Colonic mucosa (tissue), 4 donors: ENCODE data around the gene NCOA3. TPM values are rescaled to one million over a fixed set of nuclear protein-coding genes. Genes with fewer than 3 reads are reported as not detected.

Source experiments
- DNase-seq: peaks from one replicate; pipeline ENCODE4 v3.0.0-alpha.2; 2020
- H3K27ac ChIP-seq: fragments of 200-600 bp; one replicate; pipeline ENCODE4 v1.8.0; 2021
- H3K27me3 ChIP-seq: fragments of 200-600 bp; one replicate; pipeline ENCODE4 v1.8.0; 2021
- H3K36me3 ChIP-seq: fragments of 200-600 bp; one replicate; pipeline ENCODE4 v1.8.0; 2021
- H3K4me1 ChIP-seq: fragments of 200-600 bp; one replicate; pipeline ENCODE4 v1.8.0; 2021; ENCODE audit warnings: mild to moderate bottlenecking
- H3K4me3 ChIP-seq: fragments of 200-600 bp; one replicate; pipeline ENCODE4 v1.8.0; 2021
- H3K9ac ChIP-seq, 2 donors: one replicate each; pipeline ENCODE4 v1.7.0; 2013; ENCODE audit warnings: control low read depth in 2 of 2, low read depth in 2 of 2, low read length in 2 of 2
- H3K9me3 ChIP-seq: fragments of 200-600 bp; one replicate; pipeline ENCODE4 v1.8.0; 2021
- intact Hi-C: fragments of 100-400 bp; cut with DNase I; formaldehyde crosslinking; loops from one replicate; pipeline ENCODE4 v1.14.1; 2022
- total RNA-seq, 2 donors: library from RNA; stranded (reverse); fragmentation: NEBNext Ultra II Directional in 1 of 2; extraction: Animal tissue kit (Norgen Biotek cat#: 25700) in 1 of 2; gene quantifications; one replicate each; pipeline ENCODE4 v1.2.1, GENCODE V29; 2021
- TF ChIP-seq, protein P1 (sequence below): fragments of 200-600 bp; IDR thresholded peaks from one replicate; pipeline ENCODE4 v1.8.0; 2022; ENCODE audit warnings: antibody characterized with exemption, mild to moderate bottlenecking
- donor health status: healthy.
- donor health status: DM: no; HTN: no; CAD: no.
- donor health status: DM: no; HTN: no; CAD: no.

Gene NCOA3
- total RNA-seq, 2 donors from 2014 or later: 17.1 to 24.2 TPM

DNA sequence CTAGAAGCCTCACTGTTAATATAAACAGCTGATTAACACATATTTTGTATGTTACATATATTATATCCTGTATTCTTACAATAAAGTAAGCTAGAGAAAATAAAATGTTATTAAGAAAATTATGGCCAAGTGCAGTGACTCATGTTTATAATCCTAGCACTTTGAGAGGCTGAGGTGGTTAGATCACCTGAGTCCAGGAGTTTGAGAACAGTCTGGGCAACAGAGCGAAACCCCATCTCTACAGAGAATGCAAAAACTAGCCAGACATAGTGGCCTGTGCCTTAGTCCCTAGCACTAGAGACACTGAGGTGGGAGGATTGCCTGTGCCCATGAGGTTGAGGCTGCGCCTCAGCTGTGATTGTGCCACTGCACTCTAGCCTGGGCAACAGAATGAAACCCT, 81.9 kb downstream of the NCOA3 start:
- Histone ChIP-seq H3K27me3 (no peaks in the 10 kb centered on the region), H3K27ac (no peak overlapping the region), H3K4me1 (no peaks in the 10 kb centered on the region), H3K9me3 (no peaks in the 10 kb centered on the region), H3K36me3 (no peaks in the 10 kb centered on the region), H3K9ac (no peak overlapping the region), H3K4me3 (no peak overlapping the region)
- DNase-seq: no peak
- intact Hi-C loops: no loop called here
- TF ChIP-seq, protein P1, sequence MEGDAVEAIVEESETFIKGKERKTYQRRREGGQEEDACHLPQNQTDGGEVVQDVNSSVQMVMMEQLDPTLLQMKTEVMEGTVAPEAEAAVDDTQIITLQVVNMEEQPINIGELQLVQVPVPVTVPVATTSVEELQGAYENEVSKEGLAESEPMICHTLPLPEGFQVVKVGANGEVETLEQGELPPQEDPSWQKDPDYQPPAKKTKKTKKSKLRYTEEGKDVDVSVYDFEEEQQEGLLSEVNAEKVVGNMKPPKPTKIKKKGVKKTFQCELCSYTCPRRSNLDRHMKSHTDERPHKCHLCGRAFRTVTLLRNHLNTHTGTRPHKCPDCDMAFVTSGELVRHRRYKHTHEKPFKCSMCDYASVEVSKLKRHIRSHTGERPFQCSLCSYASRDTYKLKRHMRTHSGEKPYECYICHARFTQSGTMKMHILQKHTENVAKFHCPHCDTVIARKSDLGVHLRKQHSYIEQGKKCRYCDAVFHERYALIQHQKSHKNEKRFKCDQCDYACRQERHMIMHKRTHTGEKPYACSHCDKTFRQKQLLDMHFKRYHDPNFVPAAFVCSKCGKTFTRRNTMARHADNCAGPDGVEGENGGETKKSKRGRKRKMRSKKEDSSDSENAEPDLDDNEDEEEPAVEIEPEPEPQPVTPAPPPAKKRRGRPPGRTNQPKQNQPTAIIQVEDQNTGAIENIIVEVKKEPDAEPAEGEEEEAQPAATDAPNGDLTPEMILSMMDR: no peak

DNA sequence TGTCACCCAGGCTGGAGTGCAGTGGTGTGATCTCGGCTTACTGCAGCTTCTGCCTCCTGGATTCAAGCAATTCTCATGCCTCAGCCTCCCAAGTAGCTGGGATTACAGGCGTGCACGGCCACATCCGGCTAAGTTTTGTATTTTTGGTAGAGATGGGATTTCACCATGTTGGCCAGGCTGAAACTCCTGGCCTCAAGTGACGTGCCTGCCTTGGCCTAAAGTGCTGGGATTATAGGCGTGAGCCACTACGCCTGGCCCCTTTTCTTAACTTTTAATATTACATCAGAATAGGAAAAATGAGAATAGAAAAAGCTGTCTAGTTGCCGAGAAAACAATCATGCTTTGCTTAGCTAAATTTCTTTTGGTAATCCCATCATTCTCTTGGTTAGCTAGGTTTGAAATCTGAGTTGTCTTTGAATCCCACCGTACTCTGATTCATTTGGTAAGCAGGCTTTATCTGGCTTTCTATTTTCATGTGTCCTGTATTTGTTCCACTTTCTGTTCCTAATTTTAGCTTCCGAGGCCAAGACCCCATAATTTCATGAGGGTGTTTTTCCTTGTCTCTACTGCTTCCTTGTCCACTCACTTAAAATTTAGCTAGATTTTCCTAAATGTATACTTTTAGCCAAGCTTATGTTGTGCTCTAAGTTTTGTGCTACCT, 83.5 kb downstream of the NCOA3 start:
- H3K27me3 ChIP-seq: no peaks in the 10 kb centered on the region
- intact Hi-C loops: no loop called here
- H3K4me3 ChIP-seq: no peak overlapping the region
- no peaks in the 10 kb centered on the region for H3K36me3 ChIP-seq
- DNase-seq: no peak
- no peak overlapping the region for H3K9ac ChIP-seq
- H3K27ac ChIP-seq: no peak overlapping the region
- TF ChIP-seq, protein P1: no peak
- H3K9me3 ChIP-seq: no peaks in the 10 kb centered on the region
- no peaks in the 10 kb centered on the region for H3K4me1 ChIP-seq

DNA sequence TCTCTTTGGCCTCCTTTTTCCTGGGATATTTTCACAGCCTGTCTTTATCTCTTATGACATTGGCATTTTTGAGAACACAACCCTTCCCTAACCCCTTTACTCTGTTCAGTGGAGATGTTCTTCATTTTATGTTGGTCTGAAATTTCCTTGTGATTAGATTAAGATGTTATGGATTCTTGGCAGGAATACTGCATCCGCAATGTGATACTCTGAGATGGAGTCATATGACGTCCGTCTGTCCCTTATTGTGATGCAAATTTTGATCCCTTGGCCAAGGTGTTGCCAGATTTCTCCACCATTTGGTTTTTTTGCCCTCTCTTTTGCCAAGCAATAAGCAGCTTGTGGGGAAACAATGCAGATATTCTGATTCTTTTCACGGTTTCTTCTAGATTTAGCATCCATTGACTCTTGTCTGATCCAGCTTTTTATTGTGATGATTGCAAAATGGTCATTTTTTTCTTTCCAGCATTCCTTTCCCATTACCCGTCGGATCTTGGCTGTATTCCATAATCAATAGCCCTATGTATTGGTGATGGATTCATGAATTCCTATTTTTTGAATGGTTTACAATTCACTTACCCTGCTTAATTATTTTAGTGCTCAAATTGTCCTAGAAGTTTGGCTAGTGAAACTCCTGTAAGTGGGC, 85.1 kb downstream of the NCOA3 start:
- no peak overlapping the region for H3K4me3 ChIP-seq
- intact Hi-C loops: no loop called here
- no peak for DNase-seq
- H3K27me3 ChIP-seq: no peaks in the 10 kb centered on the region
- H3K27ac ChIP-seq: no peak overlapping the region
- TF ChIP-seq, protein P1: no peak
- no peaks in the 10 kb centered on the region for H3K36me3 ChIP-seq
- H3K4me1 ChIP-seq: no peaks in the 10 kb centered on the region
- no peaks in the 10 kb centered on the region for H3K9me3 ChIP-seq
- no peak overlapping the region for H3K9ac ChIP-seq

DNA sequence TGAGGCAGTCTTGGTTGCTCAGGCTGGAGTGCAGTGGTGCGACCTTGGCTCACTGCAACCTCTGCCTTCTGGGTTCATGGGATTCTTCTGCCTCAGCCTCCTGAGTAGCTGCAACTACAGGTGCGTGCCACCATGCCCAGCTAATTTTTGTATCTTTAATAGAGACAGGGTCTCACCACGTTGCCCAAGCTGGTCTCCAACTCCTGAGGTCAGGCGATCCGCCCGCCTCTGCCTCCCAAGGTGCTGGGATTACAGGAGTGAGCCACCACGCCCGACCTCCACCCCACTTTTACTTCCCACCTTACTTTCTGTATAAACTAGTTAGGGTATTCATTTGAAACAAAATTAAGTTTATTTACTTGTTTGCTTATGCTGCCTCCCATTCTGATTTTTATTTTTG, 86.5 kb downstream of the NCOA3 start:
- no peaks in the 10 kb centered on the region for H3K27me3 ChIP-seq
- no peak overlapping the region for H3K27ac ChIP-seq
- H3K9ac ChIP-seq: no peak overlapping the region
- no peaks in the 10 kb centered on the region for H3K36me3 ChIP-seq
- H3K9me3 ChIP-seq: no peaks in the 10 kb centered on the region
- TF ChIP-seq, protein P1: no peak
- H3K4me3 ChIP-seq: no peak overlapping the region
- intact Hi-C loops: no loop called here
- no peaks in the 10 kb centered on the region for H3K4me1 ChIP-seq
- no peak for DNase-seq

DNA sequence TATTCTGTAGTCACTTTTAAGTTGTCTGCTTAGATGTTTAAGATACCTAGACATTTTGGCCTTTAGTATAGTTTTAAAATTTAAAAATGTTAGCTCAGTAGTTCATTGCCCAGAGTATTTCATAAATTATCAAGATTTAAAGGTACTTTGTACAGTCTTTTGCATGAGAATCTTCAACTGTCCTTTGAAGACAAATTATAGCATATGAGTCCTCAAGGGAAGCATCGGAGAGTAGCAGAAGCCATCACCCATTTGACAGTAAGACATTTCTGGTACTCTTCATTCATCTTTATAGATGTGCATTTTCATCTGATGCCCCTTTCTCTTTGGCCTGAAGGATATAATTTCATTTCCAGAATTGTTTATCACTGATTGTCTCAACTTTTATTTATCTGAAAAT, 89.5 kb downstream of the NCOA3 start:
- DNase-seq: no peak
- TF ChIP-seq, protein P1: no peak
- Histone ChIP-seq H3K27ac (no peak overlapping the region), H3K4me3 (no peak overlapping the region), H3K9me3 (no peaks in the 10 kb centered on the region), H3K4me1 (no peaks in the 10 kb centered on the region), H3K27me3 (no peaks in the 10 kb centered on the region), H3K9ac (no peak overlapping the region), H3K36me3 (no peaks in the 10 kb centered on the region)
- intact Hi-C loops: no loop called here
